ENCODE data around the gene AFAP1L1. TPM values are rescaled to one million over a fixed set of nuclear protein-coding genes. Genes with fewer than 3 reads are reported as not detected.

Gene AFAP1L1
- total RNA-seq, 4 donors from 2014 or later: 4.8 to 11.6 (median 7.3) TPM

DNA sequence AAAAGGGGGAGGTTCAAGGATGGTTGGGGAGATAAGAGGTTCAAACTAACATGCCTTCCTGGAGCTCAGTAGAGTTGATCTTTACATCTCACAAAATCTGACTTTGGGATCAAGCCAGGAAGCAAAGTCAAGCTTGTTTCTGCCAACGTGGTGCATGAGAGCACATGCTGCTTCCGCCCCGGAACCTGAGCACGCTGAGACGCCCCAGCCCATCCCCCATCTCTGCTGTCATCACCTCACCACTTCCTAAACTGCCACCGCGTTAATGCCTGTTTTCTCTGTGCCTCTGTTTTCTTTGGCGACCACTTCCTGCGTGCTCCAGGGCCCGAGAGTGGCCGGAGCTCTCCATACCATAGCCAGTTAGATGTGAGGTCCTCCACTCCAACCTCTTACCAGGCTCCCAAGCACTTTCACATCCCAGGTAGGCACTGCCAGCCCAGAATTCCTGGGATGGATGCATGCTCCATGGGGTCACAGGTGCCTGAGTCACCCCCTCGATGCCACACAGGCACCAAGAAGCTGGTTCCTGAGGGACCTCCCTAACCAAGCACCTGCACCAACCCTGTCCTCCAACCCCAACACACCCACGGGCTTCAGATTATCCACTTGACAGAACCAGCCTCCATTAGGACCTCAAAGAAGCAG, 31.2 kb upstream of the AFAP1L1 start:
- H3K27me3 ChIP-seq: no peaks in the 10 kb centered on the region
- TF ChIP-seq, protein P1, sequence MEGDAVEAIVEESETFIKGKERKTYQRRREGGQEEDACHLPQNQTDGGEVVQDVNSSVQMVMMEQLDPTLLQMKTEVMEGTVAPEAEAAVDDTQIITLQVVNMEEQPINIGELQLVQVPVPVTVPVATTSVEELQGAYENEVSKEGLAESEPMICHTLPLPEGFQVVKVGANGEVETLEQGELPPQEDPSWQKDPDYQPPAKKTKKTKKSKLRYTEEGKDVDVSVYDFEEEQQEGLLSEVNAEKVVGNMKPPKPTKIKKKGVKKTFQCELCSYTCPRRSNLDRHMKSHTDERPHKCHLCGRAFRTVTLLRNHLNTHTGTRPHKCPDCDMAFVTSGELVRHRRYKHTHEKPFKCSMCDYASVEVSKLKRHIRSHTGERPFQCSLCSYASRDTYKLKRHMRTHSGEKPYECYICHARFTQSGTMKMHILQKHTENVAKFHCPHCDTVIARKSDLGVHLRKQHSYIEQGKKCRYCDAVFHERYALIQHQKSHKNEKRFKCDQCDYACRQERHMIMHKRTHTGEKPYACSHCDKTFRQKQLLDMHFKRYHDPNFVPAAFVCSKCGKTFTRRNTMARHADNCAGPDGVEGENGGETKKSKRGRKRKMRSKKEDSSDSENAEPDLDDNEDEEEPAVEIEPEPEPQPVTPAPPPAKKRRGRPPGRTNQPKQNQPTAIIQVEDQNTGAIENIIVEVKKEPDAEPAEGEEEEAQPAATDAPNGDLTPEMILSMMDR (IDR thresholded peaks at IDR 0.05): no peak
- no peak for TF ChIP-seq EP300 (IDR thresholded peaks at IDR 0.05)
- TF ChIP-seq POLR2AphosphoS5 (IDR thresholded peaks at IDR 0.05): no peak
- TF ChIP-seq POLR2A (IDR thresholded peaks at IDR 0.05): no peak
- DNase-seq (ENCODE audit: low spot score in 2 of 2): no peak
- H3K4me3 ChIP-seq: no peak overlapping the region
- H3K9me3 ChIP-seq: no peaks in the 10 kb centered on the region
- 44% methylated on average over 11 of the region's 13 CpGs for WGBS
- no peak overlapping the region for H3K27ac ChIP-seq
- peaks cover 24% of the 10 kb centered on the region for H3K36me3 ChIP-seq
- H3K4me1 ChIP-seq: peaks cover 7% of the 10 kb centered on the region

DNA sequence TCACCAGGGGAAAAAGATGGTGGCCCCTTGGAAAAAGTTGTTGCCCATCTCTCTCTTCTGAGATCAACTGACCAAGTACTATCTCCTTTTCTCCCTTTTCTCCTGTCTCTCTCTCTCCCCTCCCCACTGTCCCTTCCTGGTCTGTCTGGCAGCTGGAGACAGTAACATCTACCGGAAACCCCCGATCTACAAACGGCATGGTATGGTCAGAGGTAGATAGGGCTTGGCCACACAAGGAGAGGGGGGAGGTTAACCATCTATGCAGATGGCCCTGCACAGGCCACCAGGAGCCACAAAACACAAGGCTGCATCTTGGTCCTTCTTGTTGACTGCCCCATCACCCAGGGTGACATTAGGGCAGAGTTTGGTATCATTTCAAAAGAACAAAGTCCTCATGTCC, 29.3 kb upstream of the AFAP1L1 start:
- peaks cover 25% of the 10 kb centered on the region for H3K36me3 ChIP-seq
- no peaks in the 10 kb centered on the region for H3K27me3 ChIP-seq
- peaks cover 7% of the 10 kb centered on the region for H3K4me1 ChIP-seq
- TF ChIP-seq, protein P1 (IDR thresholded peaks at IDR 0.05): no peak
- no peak for TF ChIP-seq POLR2A (IDR thresholded peaks at IDR 0.05)
- no peak for TF ChIP-seq EP300 (IDR thresholded peaks at IDR 0.05)
- no peak for DNase-seq (ENCODE audit: low spot score in 2 of 2)
- no peaks in the 10 kb centered on the region for H3K9me3 ChIP-seq
- no peak overlapping the region for H3K27ac ChIP-seq
- H3K4me3 ChIP-seq: no peak overlapping the region
- WGBS: 89% methylated on average over 3 of the region's 3 CpGs

DNA sequence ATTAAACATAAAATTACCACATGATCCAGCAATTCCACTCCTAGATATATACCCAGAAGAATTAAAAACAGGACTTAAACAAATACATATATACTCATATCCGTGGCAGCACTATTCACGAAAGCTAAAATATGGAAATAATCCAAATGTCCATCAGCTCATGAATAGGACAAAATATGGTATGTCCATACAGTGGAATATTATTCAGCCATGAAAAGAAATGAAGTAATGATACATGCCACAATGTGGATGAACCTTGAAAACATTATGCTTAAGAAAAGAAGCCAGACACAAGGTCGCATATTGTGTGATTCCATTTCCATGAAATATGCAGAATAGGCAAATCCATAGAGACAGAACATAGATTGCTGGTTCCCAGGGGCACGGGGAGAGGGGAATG, 24.8 kb upstream of the AFAP1L1 start:
- H3K4me1 ChIP-seq: no peaks in the 10 kb centered on the region
- no peak overlapping the region for H3K27ac ChIP-seq
- H3K9me3 ChIP-seq: no peaks in the 10 kb centered on the region
- H3K4me3 ChIP-seq: no peak overlapping the region
- no peaks in the 10 kb centered on the region for H3K27me3 ChIP-seq
- TF ChIP-seq, protein P1 (IDR thresholded peaks at IDR 0.05): no peak
- TF ChIP-seq POLR2A (IDR thresholded peaks at IDR 0.05): no peak
- TF ChIP-seq EP300 (IDR thresholded peaks at IDR 0.05): no peak
- TF ChIP-seq POLR2AphosphoS5 (IDR thresholded peaks at IDR 0.05): no peak
- H3K36me3 ChIP-seq: peaks cover 26% of the 10 kb centered on the region
- 92% methylated on average over 4 of the region's 4 CpGs for WGBS
- no peak for DNase-seq (ENCODE audit: low spot score in 2 of 2)

DNA sequence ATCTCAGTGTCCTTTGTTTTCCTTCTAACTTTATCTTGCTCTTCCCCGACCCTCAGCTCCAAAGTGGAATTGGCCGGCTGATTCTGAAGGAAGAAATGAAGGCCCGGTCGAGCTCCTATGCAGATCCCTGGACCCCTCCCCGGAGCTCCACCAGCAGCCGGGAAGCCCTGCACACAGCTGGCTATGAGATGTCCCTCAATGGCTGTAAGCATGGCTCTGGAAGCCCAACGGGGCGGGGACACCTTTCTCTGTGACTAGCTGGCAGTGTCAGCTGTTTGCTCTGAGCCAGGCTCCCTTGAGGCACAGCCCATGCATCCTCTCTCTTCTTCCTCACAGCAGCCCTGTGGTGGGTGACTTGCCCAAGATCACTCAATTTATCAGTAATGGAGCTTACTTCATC, 23.9 kb upstream of the AFAP1L1 start:
- Histone ChIP-seq H3K27me3 (no peaks in the 10 kb centered on the region), H3K4me3 (no peak overlapping the region), H3K9me3 (no peaks in the 10 kb centered on the region), H3K4me1 (no peaks in the 10 kb centered on the region), H3K36me3 (peaks cover 24% of the 10 kb centered on the region), H3K27ac (no peak overlapping the region)
- TF ChIP-seq, protein P1 (IDR thresholded peaks at IDR 0.05): no peak
- TF ChIP-seq EP300 (IDR thresholded peaks at IDR 0.05) (no peak), POLR2AphosphoS5 (IDR thresholded peaks at IDR 0.05) (no peak)
- WGBS: 95% methylated on average over 8 of the region's 8 CpGs
- DNase-seq (ENCODE audit: low spot score in 2 of 2): no peak

DNA sequence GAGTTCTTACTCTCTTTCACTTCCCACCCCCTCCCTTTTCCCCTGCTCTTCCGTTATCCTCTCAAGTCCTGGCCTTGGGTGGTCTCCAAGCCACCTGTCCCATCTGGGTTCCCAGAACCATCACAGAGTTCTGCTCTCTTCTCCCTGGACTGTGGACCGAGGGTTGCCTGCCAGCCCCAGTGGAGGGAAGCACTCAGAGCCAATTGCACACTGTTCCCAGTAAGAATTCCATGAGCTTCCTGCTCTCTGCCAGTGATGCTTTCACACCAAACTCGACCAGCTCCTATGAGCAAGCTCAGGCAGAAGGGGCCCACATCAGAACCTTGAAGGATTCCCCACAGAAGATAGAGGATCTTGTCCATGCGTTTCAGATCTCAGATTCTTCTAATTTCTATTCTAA, 20.1 kb upstream of the AFAP1L1 start:
- H3K27me3 ChIP-seq: no peaks in the 10 kb centered on the region
- TF ChIP-seq POLR2A (IDR thresholded peaks at IDR 0.05) (no peak), EP300 (IDR thresholded peaks at IDR 0.05) (no peak), POLR2AphosphoS5 (IDR thresholded peaks at IDR 0.05) (no peak)
- TF ChIP-seq, protein P1 (IDR thresholded peaks at IDR 0.05): no peak
- H3K36me3 ChIP-seq: peaks cover 19% of the 10 kb centered on the region
- H3K4me3 ChIP-seq: no peak overlapping the region
- 75% methylated on average over 4 of the region's 4 CpGs for WGBS
- H3K9me3 ChIP-seq: no peaks in the 10 kb centered on the region
- DNase-seq (ENCODE audit: low spot score in 2 of 2): no peak
- no peaks in the 10 kb centered on the region for H3K4me1 ChIP-seq
- no peak overlapping the region for H3K27ac ChIP-seq
